Gastroesophageal sphincter (tissue), 4 donors: Measurements from ENCODE around the gene SARS1. TPM values are rescaled to one million over a fixed set of nuclear protein-coding genes. Genes with fewer than 3 reads are reported as not detected.
A peak's percentile ranks its signal among the peaks of the same experiment; 100 is the strongest.

Experiments
- ATAC-seq: fragments of 150-250 bp; one replicate; pipeline ENCODE4 v1.9.1; 2016; ENCODE audit warnings: mild to moderate bottlenecking, moderate library complexity
- H3K27ac ChIP-seq, 4 donors: fragments of 200-600 bp; sonication (generic) in 3 of 4; 1 replicate in 3 of 4; 2 replicates in 1 of 4; pipeline ENCODE4 v1.5.1; 2016 to 2019
- H3K27me3 ChIP-seq: fragments of 200-600 bp; sonication (generic); one replicate; pipeline ENCODE4 v1.5.1; 2019
- H3K36me3 ChIP-seq, 2 donors: fragments of 200-600 bp; sonication (generic); one replicate each; pipeline ENCODE4 v1.5.1; 2019; ENCODE audit warnings: control low read depth in 1 of 2
- H3K4me1 ChIP-seq, 3 donors: fragments of 200-600 bp; sonication (generic); 1 replicate in 2 of 3; 2 replicates in 1 of 3; pipeline ENCODE4 v1.5.1; 2016 to 2019; ENCODE audit warnings: control low read depth in 2 of 3
- H3K4me3 ChIP-seq, 2 donors: fragments of 200-600 bp; sonication (generic); one replicate each; pipeline ENCODE4 v1.5.1; 2019; ENCODE audit warnings: mild to moderate bottlenecking in 1 of 2, moderate library complexity in 1 of 2
- H3K9me3 ChIP-seq, 3 donors: fragments of 200-600 bp; sonication (generic); one replicate each; pipeline ENCODE4 v1.5.1; 2017 to 2019; ENCODE audit warnings: control low read depth in 2 of 3
- CTCF ChIP-seq, 4 experiments: fragments of 200-600 bp in 2 of 4; fragments of 450-650 bp in 2 of 4; sonication (generic) in 1 of 4; IDR thresholded peaks; one replicate each; pipeline ENCODE4 v1.5.1; 2017 to 2019; ENCODE audit warnings: antibody characterized with exemption in 4 of 4, mild to moderate bottlenecking in 2 of 4, moderate library complexity in 2 of 4
- EP300 ChIP-seq: sonication (generic); formaldehyde crosslinking; IDR thresholded peaks from one replicate; pipeline ENCODE4 v1.6.1; 2017; ENCODE audit warnings: antibody characterized with exemption, mild to moderate bottlenecking
- POLR2A ChIP-seq, 2 donors: fragments of 450-650 bp; IDR thresholded peaks; one replicate each; pipeline ENCODE4 v1.6.1; 2017; ENCODE audit warnings: antibody characterized with exemption in 2 of 2, mild to moderate bottlenecking in 2 of 2, moderate library complexity in 1 of 2
- POLR2AphosphoS5 ChIP-seq: sonication (generic); formaldehyde crosslinking; IDR thresholded peaks from one replicate; pipeline ENCODE4 v1.6.1; 2017; ENCODE audit warnings: antibody characterized with exemption
- WGBS, 2 donors: methylation state at CpG; one replicate each; pipeline ENCODE4 v1.1.5; 2018; ENCODE audit warnings: low coverage in 1 of 2; 5-methylcytosine and 5-hydroxymethylcytosine counted together
- total RNA-seq, 4 donors: library from RNA; depleted of rRNA; stranded (reverse); fragments of >200 nt; gene quantifications; one replicate each; pipeline ENCODE4 v1.1.0, GENCODE V29; 2016

SARS1 gene
- total RNA-seq, 4 donors from 2014 or later: 154 to 187 (median 158) TPM

DNA sequence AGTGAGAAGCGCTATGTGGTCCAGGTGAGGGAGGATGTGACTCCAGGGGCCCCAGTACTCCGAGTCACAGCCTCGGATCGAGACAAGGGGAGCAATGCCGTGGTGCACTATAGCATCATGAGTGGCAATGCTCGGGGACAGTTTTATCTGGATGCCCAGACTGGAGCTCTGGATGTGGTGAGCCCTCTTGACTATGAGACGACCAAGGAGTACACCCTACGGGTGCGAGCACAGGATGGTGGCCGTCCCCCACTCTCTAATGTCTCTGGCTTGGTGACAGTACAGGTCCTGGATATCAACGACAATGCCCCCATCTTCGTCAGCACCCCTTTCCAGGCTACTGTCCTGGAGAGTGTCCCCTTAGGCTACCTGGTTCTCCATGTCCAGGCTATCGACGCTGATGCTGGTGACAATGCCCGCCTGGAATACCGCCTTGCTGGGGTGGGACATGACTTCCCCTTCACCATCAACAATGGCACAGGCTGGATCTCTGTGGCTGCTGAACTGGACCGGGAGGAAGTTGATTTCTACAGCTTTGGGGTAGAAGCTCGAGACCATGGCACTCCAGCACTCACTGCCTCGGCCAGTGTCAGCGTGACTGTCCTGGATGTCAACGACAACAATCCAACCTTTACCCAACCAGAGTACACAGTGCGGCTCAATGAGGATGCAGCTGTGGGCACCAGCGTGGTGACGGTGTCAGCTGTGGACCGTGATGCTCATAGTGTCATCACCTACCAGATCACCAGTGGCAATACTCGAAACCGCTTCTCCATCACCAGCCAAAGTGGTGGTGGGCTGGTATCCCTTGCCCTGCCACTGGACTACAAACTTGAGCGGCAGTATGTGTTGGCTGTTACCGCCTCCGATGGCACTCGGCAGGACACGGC is 37.8 kb downstream of the SARS1 start:
- Histone ChIP-seq H3K9me3 (no peaks in the 10 kb centered on the region), H3K4me1 (peaks cover 0 to 69% (median 29%) of the 10 kb centered on the region in 3 donors), H3K27me3 (no peaks in the 10 kb centered on the region), H3K4me3 (no peak overlapping the region), H3K27ac (no peak overlapping the region), H3K36me3 (no peaks in the 10 kb centered on the region)
- 96% methylated on average over 9 to 11 of the region's 32 CpGs for WGBS, 2 donors
- TF ChIP-seq POLR2AphosphoS5 (no peak), EP300 (no peak), CTCF (IDR thresholded peaks at IDR 0.05) (no peak), POLR2A (IDR thresholded peaks at IDR 0.05) (no peak)
- ATAC-seq: no peak

- peaks cover 0 to 69% (median 29%) of the 10 kb centered on the region in 3 donors for H3K4me1 ChIP-seq
- TF ChIP-seq EP300: no peak
- no peak for TF ChIP-seq CTCF (IDR thresholded peaks at IDR 0.05)
- TF ChIP-seq POLR2AphosphoS5: no peak
- TF ChIP-seq POLR2A (IDR thresholded peaks at IDR 0.05): no peak
- ATAC-seq: no peak
- H3K27me3 ChIP-seq: no peaks in the 10 kb centered on the region
- 93% methylated on average over 9 of the region's 31 CpGs; no CpG with 5 or more reads in 1 of the 2 donors for WGBS, 2 donors
- H3K4me3 ChIP-seq: no peak overlapping the region
- no peaks in the 10 kb centered on the region for H3K9me3 ChIP-seq
- peak overlapping the region in 3 of 4 donors; percentile 89 to 93 (median 89) for H3K27ac ChIP-seq
- no peaks in the 10 kb centered on the region for H3K36me3 ChIP-seq
Observed at GRCh38 chr1:109252167-109252892, 38.6 kb downstream of the SARS1 start.

GRCh38 chr1:109252893-109253802 is 39.4 kb downstream of the SARS1 start:
- Histone ChIP-seq H3K36me3 (peaks cover 0 to 2% of the 10 kb centered on the region in 2 donors), H3K4me3 (peak overlapping the region in 1 of 2 donors; percentile 35)

More at GRCh38 chr1:109252893-109253802, 39.4 kb downstream of the SARS1 start:
- ATAC-seq: peak; percentile 83
- peaks cover 0 to 69% (median 29%) of the 10 kb centered on the region in 3 donors for H3K4me1 ChIP-seq
- 83% methylated on average over 6 of the region's 33 CpGs; no CpG with 5 or more reads in 1 of the 2 donors for WGBS, 2 donors
- H3K27ac ChIP-seq: peak overlapping the region; percentile 58 to 93 (median 89)
- H3K9me3 ChIP-seq: no peaks in the 10 kb centered on the region
- no peaks in the 10 kb centered on the region for H3K27me3 ChIP-seq
- TF ChIP-seq POLR2A (IDR thresholded peaks at IDR 0.05) (no peak), POLR2AphosphoS5 (peak; percentile 60), CTCF (IDR thresholded peaks at IDR 0.05) (no peak), EP300 (no peak)
